Mucosa of descending colon (tissue), 3 donors: ENCODE measurements around the gene HMGCS1. TPM values are rescaled to one million over a fixed set of nuclear protein-coding genes. Genes with fewer than 3 reads are reported as not detected.
"Not testable (repeated sequence)": the region's sequence is repeated elsewhere in the genome, so short reads cannot be mapped to it uniquely, and the experiment has no call there.

ENCODE experiments used
- ATAC-seq: fragments of 200-7000 bp; cut with Tn5 transposase; one replicate; pipeline ENCODE4 v1.9.1; 2020; ENCODE audit warnings: mild to moderate bottlenecking, moderate library complexity
- DNase-seq, 3 donors: peaks; one replicate each; pipeline ENCODE4 v3.0.0-alpha.2; 2020
- H3K36me3 ChIP-seq: fragments of 200-600 bp; one replicate; pipeline ENCODE4 v1.8.0; 2021; ENCODE audit warnings: low read depth, mild to moderate bottlenecking
- H3K4me1 ChIP-seq: fragments of 200-600 bp; one replicate; pipeline ENCODE4 v1.8.0; 2021; ENCODE audit warnings: low read depth, mild to moderate bottlenecking
- H3K4me3 ChIP-seq: fragments of 200-600 bp; one replicate; pipeline ENCODE4 v1.8.0; 2021; ENCODE audit warnings: mild to moderate bottlenecking
- H3K9me3 ChIP-seq: fragments of 200-600 bp; one replicate; pipeline ENCODE4 v1.8.0; 2021; ENCODE audit warnings: mild to moderate bottlenecking
- CTCF ChIP-seq: fragments of 200-600 bp; IDR thresholded peaks from one replicate; pipeline ENCODE4 v1.8.0; 2022; ENCODE audit warnings: antibody characterized with exemption, mild to moderate bottlenecking
- intact Hi-C, 2 donors: fragments of 100-400 bp; cut with DNase I in 1 of 2; cut with micrococcal nuclease in 1 of 2; formaldehyde crosslinking; loops; one replicate each; pipeline versions ENCODE4 v1.11.0 to v1.11.1; 2022; cut with DNase I, micrococcal nuclease
- total RNA-seq, 3 donors: library from RNA; stranded (reverse); fragmentation: NEBNext Ultra II Directional in 2 of 3; extraction: Animal tissue kit (Norgen Biotek cat#: 25700) in 2 of 3; gene quantifications; one replicate each; pipeline versions ENCODE4 v1.2.1 to v1.2.4, GENCODE V29; 2021 to 2023
- donor health status: DM: no; HTN: no; CAD: no; lungs with moderate emphysema.
- donor health status: DM: no; HTN: no; CAD: no.
- donor health status: DM: no; HTN: yes; CAD: no.

HMGCS1 gene
- total RNA-seq, 3 donors from 2014 or later: 69.6 to 176 (median 151) TPM

DNA sequence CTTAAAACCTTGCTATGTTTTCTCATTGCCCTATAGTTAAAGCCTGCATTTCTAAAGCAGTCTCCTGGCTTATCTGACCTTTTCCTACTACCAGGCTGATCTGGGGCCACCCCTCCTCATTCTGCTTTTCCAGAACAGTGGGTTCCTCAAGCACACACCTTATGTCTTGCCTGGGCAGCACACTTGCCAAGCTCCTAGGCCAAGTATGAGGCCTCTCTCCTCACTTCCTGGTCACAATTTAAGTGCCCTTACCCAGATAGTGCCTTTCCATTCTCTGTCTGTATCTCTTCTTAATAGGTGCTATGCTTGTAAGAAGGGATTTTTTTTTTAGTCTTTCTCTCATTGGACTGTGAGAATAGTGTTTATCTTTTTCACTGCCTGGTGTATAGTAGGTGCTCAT is 39.7 kb downstream of the HMGCS1 start:
- no peak for ATAC-seq
- H3K4me3 ChIP-seq: no peak overlapping the region
- DNase-seq: no peak
- H3K36me3 ChIP-seq: no peaks in the 10 kb centered on the region
- no peaks in the 10 kb centered on the region for H3K4me1 ChIP-seq
- H3K9me3 ChIP-seq: no peaks in the 10 kb centered on the region
- intact Hi-C loops: no loop called here
- no peak for TF ChIP-seq CTCF

DNA sequence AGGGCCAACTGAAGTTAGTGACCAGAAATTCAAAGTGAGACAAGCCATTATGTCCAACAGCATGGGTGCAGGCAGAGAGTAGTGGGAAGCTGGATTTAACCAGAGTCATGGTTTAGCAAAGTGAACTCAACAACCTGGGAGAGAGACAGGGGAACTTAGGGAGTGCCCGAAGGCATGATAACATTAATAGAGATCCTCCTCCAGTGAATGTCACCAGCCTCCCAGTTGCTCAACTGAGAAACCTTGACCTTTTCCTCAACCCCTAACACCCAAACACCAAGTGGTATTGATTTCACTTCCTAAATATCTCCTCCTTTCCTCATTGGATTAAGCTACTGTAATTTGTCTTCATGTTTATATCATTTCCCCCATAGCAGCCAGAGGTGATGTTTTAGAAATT is 42.6 kb downstream of the HMGCS1 start:
- DNase-seq (no peak), ATAC-seq (no peak)
- intact Hi-C loops: no loop called here
- H3K36me3 ChIP-seq: no peaks in the 10 kb centered on the region
- H3K9me3 ChIP-seq: no peaks in the 10 kb centered on the region
- H3K4me3 ChIP-seq: no peak overlapping the region
- no peak for TF ChIP-seq CTCF
- no peaks in the 10 kb centered on the region for H3K4me1 ChIP-seq

DNA sequence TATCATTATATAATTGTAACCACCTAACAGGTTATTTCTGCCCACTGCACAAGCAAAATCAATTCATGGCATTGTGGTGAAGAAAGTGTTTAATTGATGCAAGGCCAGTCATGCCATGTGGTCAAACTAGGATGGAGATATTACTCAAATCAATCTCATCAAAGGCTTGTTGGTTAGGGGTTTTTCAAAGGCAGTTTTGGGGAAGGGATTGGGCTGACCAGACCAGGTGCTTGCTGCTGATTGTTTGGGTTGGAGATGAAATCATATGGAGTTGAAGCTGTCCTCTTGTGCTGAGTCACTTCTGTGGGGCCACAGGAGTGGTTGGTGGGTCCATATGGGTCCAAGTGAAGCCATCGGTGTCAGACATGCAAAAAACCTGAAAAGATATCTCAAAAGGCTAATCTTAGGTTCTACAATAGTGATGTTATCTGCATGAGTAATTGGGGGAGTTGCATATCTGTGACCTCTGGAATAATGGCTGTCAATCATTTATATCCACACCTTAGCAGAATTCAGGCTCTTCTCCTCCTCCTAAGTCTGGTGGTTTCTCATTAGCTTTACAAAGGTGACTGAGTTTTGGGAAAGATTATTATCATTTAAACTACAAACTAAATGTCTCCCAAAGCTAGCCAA is 44.9 kb downstream of the HMGCS1 start:
- no peak for ATAC-seq
- intact Hi-C loops: no loop called here
- Histone ChIP-seq H3K36me3 (no peaks in the 10 kb centered on the region), H3K9me3 (no peaks in the 10 kb centered on the region), H3K4me3 (no peak overlapping the region), H3K4me1 (no peaks in the 10 kb centered on the region)
- no peak for DNase-seq
- TF ChIP-seq CTCF: no peak

DNA sequence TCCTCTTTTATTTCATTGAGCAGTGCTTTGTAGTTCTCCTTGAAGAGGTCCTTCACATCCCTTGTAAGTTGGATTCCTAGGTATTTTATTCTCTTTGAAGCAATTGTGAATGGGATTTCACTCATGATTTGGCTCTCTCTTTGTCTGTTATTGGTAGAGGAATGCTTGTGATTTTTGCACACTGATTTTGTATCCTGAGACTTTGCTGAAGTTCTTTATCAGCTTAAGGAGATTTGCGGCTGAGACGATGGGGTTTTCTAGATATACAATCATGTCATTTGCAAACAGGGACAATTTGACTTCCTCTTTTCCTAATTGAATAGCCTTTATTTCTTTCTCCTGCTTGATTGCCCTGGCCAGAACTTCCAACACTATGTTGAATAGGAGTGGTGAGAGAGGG is 50.9 kb downstream of the HMGCS1 start:
- H3K36me3 ChIP-seq, DNase-seq, intact Hi-C loops, ATAC-seq, H3K4me1 ChIP-seq, H3K9me3 ChIP-seq, H3K4me3 ChIP-seq: not testable (repeated sequence)

- H3K9me3 ChIP-seq: no peaks in the 10 kb centered on the region
- TF ChIP-seq CTCF: no peak
These were observed 55.1 kb downstream of the HMGCS1 start for GRCh38 chr5:43258116-43258515.

GRCh38 chr5:43256261-43256966 is 56.8 kb downstream of the HMGCS1 start:
- no peaks in the 10 kb centered on the region for H3K4me1 ChIP-seq
- H3K4me3 ChIP-seq: no peak overlapping the region
- H3K36me3 ChIP-seq: no peaks in the 10 kb centered on the region
- DNase-seq (no peak), ATAC-seq (no peak)
- intact Hi-C loops: no loop called here
- TF ChIP-seq CTCF: no peak
- H3K9me3 ChIP-seq: no peaks in the 10 kb centered on the region

More at GRCh38 chr5:43258116-43258515, 55.1 kb downstream of the HMGCS1 start:
- ATAC-seq: no peak
- H3K4me3 ChIP-seq: no peak overlapping the region
- no peaks in the 10 kb centered on the region for H3K4me1 ChIP-seq
- intact Hi-C loops: no loop called here
- H3K36me3 ChIP-seq: no peaks in the 10 kb centered on the region
- DNase-seq: no peak
